Middle frontal gyrus (tissue), 1 donor: ENCODE measurements around the gene AMZ2.

Source experiments
- DNase-seq: peaks from one replicate; pipeline ENCODE4 v3.0.0-alpha.2; 2015; ENCODE audit warnings: low spot score; ENCODE audit errors: extremely low spot score

The AMZ2 gene

DNA sequence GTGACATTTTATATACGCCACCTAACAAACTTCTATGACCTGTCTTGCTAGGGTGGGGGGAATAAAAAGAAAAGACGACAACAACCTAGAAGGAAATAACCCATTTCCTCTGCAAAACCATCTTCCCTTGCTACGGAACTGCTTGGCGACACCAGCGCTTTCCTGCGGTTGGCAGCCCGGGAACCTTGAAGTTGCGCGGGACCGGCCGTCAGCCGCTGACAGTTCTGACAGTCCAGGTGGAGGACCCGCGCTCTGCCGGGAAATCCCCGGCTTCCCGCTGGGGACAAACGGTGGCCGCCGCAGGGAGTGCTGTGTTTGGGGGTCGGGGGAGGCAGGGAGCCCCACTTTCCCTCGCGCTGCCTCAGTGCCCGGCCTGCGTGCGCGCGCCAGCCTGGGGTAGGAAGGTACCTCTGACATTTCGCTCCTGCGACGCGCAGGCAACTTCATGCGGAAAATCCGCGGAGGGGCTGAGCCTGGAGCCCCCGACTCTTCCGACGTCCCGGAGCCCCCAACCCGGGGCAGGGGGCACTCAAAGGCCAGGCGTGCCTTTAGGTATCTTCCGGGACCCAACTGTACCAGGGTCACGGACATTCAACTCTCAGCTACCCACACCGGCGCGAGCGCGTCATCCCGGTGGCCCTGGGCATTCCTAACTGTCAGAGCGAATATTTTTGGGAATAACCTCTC is 42.6 kb downstream of the AMZ2 start:
- DNase-seq: no peak

DNA sequence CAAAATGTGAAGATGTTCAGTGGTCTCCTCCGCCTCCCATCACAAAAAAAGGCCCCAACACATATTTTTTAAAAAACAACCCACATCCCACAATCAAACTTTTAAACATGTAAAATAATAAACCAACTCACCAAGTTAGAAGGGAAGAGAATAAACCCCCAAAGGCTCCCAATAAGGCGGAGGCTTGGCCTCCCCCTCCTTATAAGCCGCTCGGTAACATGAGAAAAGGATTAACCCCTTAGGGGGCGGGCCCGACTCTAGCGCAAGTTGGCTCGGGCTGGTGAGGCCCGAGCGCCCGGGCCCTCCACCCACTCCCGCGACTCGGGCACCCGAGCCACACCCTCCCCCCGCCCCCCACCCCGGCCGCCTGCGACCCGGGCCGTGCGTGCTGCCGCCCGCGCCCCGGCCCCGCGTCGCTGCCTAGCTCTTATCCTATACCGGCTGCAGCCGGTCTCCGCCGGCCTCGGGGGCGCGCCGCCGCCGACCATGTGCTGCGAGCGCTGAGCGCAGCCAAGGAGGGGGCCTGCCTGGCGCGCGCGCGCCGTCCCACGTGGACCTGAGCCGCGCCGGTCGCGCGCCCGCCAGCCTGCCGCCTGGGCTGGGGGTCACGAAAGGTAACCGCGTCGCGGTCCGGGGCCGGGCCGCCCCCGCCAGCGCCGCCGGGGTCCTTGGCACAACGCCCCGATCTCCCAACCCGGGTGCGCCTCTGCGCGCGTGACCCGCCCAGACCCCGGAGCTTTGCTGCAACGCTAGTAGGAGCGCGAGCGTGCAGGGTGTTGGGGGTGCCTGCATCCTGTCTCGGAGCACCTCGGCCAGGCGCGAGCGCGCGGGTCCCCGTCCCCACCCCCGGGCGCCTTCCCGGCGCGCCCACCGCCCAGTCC is 43.4 kb downstream of the AMZ2 start, which contains the start of the genes ARSG and SLC16A6:
TSS of gene ARSG (plus strand) at position 541 of the 881 bp plus-strand sequence. CDS start 15,999 bp downstream, outside the sequence.
TSS of gene SLC16A6 (minus strand) at position 173 of the 881 bp plus-strand sequence. CDS start 12,807 bp downstream, outside the sequence.
- DNase-seq: peak; percentile 42

DNA sequence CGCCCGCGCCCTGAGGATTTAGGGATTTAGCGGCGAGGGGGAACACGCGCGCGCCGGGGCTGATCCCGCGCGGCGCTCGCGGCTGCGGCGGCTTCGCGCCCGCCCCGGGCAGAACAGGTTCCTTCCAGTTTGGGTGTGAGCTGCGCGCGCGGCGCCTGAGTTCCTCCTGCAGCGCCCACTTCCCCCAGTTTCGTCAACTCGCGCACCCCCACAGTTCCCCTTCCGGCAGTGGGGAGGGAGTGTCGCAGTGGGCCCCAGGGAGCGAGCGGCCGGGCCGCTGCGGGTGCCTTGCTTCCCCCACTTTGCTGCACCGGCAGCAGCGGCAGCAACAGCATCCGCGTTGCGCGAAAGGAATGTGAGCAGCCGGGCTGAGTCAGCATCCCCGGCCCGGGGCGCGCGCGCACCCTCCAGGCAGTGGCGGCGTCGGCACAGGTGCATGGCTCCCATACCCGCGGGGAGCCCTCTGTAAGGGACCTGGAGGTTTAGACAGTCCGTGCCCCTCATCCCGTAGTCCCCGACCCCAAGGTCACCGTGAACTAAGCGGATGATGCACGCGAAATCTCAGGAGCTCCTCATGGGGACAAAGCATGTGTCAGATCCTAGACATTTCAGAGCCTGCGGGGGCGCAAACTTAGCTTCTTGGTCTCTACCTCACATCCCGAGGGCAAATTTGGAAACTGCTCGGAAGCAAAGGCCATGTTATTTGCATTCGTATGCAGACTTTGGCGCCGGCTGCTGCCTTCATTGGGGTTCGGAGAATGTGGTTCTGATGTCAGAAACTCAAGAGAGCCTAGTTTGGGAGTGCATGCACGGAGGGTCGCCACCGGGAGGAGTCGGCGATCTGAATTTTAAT is 44.2 kb downstream of the AMZ2 start:
- DNase-seq: peak; percentile 37

DNA sequence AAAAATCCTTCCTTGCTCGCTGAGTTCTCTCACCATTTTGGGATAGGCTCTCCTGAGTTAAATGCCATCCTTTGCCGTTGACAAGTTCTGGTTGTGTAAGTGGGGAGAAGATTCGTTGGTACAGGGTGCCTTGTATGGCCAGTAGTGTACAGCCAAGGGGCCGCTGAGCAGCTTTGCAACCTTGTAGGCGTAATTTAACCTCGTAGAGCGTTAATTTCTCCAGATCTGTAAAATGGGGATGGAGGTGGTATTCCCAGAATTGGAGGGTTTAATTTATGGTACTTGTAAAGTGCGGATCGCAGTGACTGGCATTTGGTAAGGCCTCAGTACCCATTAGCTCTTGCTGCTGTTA is 44.8 kb downstream of the AMZ2 start:
- DNase-seq: no peak

- DNase-seq: no peak
Measured at GRCh38 chr17:68293490-68294195, 45.8 kb downstream of the AMZ2 start.

DNA sequence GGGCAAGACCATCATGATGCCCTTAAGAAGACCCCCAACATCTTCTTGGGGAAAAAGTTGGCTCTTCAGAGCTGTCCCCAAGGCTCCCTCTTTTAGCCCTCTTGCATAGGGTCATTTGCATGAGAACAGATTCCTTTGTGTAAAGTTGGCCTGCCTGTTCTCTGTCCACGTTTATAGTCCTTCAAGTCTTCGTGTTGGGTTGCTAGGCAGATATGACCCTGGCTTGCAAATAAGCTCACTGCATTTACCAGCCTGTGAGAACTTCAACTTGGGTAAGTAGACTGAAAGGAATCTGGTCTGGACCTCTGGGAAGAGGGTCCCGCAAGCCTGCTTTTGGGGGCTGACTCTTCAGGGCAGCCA is 46.3 kb downstream of the AMZ2 start:
- no peak for DNase-seq

DNA sequence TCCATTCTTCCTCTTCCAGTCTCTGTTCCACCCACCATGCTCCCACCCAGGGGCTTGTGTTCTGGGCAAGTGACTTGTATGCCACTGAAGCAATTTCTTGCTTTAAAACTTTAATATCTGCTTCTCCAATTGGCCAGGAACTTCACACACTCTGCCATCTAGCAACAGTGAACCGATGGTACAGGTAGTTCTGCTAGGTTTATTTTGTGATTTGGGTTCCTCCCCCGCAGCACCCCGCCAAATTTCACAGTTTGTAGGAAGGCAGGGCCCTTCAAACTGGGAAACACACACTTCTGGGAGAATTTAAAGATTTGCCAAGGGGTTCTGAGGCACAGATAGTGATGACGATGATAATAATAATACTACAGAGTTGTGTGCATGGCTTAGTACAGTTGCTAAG is 46.8 kb downstream of the AMZ2 start:
- no peak for DNase-seq

GRCh38 chr17:68295086-68295485 is 47.2 kb downstream of the AMZ2 start:
- no peak for DNase-seq

DNA sequence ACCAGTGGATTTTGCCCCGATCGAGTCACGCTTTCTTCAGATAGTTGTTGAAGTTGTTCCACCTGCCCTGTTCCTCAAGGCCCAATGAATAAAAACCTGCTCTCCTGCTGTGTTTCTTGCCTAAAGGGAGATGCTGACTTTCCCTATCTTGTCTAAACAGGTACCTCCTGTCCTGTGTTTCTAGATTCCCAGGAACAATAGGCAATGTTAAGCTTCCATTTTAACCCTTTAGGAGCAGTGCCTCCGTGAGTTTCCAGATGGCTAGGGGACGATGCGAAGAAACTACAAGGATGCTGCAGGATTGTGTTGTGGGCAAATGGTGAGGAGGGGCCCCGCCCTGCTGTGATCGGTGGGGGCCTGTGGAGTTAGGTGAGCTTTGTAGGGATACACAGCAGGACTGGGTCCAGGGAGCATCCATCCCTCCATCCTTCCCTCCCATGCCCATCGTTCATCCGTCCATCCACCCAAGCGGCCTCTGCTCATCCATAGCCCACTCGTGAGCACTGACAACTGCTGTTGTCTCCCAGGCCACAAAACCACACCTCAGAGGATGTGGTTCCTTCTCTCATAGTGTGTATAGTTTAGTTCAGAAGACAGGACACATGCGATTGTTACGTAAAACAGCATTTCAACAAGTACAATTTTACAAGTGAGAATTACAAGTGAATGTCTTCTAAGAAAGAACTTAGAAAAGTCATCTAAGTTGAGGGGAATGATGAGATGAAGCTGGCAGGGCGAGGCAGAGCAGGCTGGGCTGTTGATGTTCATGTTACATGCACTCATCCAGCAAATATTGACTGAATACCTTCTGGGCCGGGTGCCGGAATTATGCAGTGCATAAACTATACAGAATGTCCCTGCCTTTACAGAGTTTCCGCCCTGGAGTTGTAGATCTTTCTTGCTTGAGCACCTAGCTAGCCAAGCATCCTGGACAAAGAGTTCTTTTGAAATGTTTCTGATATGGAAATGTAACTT is 48.7 kb downstream of the AMZ2 start:
- DNase-seq: no peak

GRCh38 chr17:68297195-68297594 is 49.4 kb downstream of the AMZ2 start:
- no peak for DNase-seq

DNA sequence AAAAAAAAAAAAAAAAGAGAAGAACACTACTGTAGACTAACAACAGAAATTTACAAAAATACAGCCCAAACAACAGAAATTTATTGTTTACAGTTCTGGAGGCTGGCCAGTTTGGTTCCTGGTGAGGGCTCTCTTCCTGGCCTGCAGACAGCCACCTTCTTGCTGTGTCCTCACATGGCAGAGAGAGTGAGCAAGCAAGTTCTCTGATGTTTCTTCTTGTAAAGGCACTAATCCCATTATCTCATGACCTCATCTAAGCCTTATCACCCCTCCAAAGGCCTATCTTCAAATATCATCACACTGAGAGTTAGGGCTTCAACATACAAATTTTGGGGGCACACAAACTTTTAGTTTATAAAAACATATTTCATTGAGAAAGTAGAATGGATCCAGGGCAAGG is 50.8 kb downstream of the AMZ2 start:
- no peak for DNase-seq

GRCh38 chr17:68299817-68300216 is 52.0 kb downstream of the AMZ2 start:
- DNase-seq: no peak

GRCh38 chr17:68301438-68301959 is 53.7 kb downstream of the AMZ2 start:
- DNase-seq: no peak

GRCh38 chr17:68302066-68302564 is 54.3 kb downstream of the AMZ2 start:
- no peak for DNase-seq

DNA sequence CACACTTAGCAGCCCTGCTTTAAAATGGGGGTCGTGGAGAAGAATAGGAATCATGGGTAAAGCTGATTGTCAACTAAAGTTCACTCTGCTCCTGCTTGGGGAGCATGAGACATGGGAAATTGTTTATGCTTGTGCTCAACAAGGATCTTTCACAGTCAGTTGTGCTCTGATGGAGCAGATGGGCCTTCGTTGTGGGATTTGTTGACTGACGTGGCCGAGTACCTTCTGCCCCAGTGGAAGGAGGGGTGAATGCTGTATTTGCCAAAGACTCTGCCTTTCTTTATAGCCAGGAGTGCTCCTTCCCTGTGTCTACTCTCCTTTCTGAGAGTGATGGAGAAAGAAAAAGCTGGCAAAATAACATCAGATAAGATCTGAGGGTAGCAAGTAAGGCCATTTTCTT is 54.8 kb downstream of the AMZ2 start:
- no peak for DNase-seq

DNA sequence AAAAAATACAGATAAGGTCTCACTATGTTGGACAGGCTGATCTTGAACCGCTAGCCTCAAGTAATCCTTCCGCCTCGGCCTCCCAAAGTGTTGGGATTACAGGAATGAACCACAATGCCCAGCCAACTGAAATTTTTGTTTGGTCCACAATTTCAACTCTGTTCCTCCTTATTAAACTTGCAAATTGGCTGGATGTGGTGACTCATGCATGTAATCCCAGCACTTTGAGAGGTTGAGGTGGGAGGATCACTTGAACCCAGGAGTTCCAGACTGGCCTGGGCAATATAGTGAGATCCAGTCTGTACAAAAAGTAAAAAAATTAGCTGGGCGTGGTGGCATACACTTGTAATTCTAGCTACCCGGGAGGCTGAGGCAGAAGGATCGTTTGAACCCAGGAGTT is 56.9 kb downstream of the AMZ2 start:
- no peak for DNase-seq

GRCh38 chr17:68305142-68305541 is 57.3 kb downstream of the AMZ2 start:
- no peak for DNase-seq
